HG03095 (cell line): ENCODE data around the gene ITGAX.
"Not testable (repeated sequence)": the region's sequence is repeated elsewhere in the genome, so short reads cannot be mapped to it uniquely, and the experiment has no call there.

Experiments
- ATAC-seq: cut with Tn5 transposase; IDR thresholded peaks from one replicate; pipeline ENCODE4 v1.9.1; 2021; ENCODE audit warnings: moderate library complexity; ENCODE audit not compliant: unreplicated experiment

Gene ITGAX

GRCh38 chr16:31404353-31405064, 49.5 kb downstream of the ITGAX start:
- ATAC-seq = no peak

- ATAC-seq = no peak
Measured at GRCh38 chr16:31407406-31407805, 52.4 kb downstream of the ITGAX start.

GRCh38 chr16:31409433-31409832, 54.5 kb downstream of the ITGAX start:
- ATAC-seq = no peak

GRCh38 chr16:31410082-31410481, 55.1 kb downstream of the ITGAX start:
- no peak for ATAC-seq

- no peak for ATAC-seq
Measured at GRCh38 chr16:31411024-31411844, 56.3 kb downstream of the ITGAX start.

GRCh38 chr16:31412750-31413149, 57.8 kb downstream of the ITGAX start:
- ATAC-seq = no peak

GRCh38 chr16:31413381-31413780, 58.4 kb downstream of the ITGAX start:
- no peak for ATAC-seq

GRCh38 chr16:31413943-31414342, 59.0 kb downstream of the ITGAX start:
- ATAC-seq = no peak

- ATAC-seq = no peak
Measured at GRCh38 chr16:31414706-31415105, 59.7 kb downstream of the ITGAX start.

- ATAC-seq = no peak
Measured at GRCh38 chr16:31416371-31416770, 61.4 kb downstream of the ITGAX start.

GRCh38 chr16:31417036-31417435, 62.1 kb downstream of the ITGAX start:
- not testable (repeated sequence) for ATAC-seq

GRCh38 chr16:31417916-31418315, 62.9 kb downstream of the ITGAX start:
- no peak for ATAC-seq

- ATAC-seq = no peak
Measured at GRCh38 chr16:31420037-31420436, 65.1 kb downstream of the ITGAX start.

GRCh38 chr16:31421587-31421986, 66.6 kb downstream of the ITGAX start:
- no peak for ATAC-seq

- ATAC-seq = no peak
Measured at GRCh38 chr16:31423241-31423640, 68.3 kb downstream of the ITGAX start.

- ATAC-seq = no peak
Measured at GRCh38 chr16:31423801-31424200, 68.8 kb downstream of the ITGAX start.

- ATAC-seq = no peak
Measured at GRCh38 chr16:31427441-31428278, 72.7 kb downstream of the ITGAX start.

GRCh38 chr16:31428279-31428597, 73.3 kb downstream of the ITGAX start, which contains the start of gene COX6A2:
TSS of gene COX6A2 (minus strand) at chr16:31428360. CDS start at chr16:31428325, 35 bp downstream.
- ATAC-seq = no peak

- no peak for ATAC-seq
Measured at GRCh38 chr16:31428638-31429247, 73.8 kb downstream of the ITGAX start.

GRCh38 chr16:31429314-31429713, 74.3 kb downstream of the ITGAX start:
- ATAC-seq = no peak

- no peak for ATAC-seq
Measured at GRCh38 chr16:31429796-31430195, 74.8 kb downstream of the ITGAX start.
